IMR-90 (cell line): ENCODE results near the gene TNP1. TPM values are rescaled to one million over a fixed set of nuclear protein-coding genes. Genes with fewer than 3 reads are reported as not detected.

Experiments
- ATAC-seq: fragments of 200-7000 bp; cut with Tn5 transposase; 2 replicates; pipeline ENCODE4 v1.9.1; 2020; ENCODE audit warnings: low read depth, mild to moderate bottlenecking, moderate library complexity
- BruUV-seq: library from RNA; stranded (reverse); fragments of 400-500 nt; replicated peaks from 2 replicates; lab custom pipeline; 2021; lab: Mats Ljungman, UMichigan
- CTCF ChIA-PET: fragments of 300-600 bp; formaldehyde crosslinking; extraction: SDS; loops from one replicate; lab custom pipeline; 2021; ENCODE audit warnings: antibody characterized with exemption; lab: Yijun Ruan, JAX
- POLR2A ChIA-PET: fragments of 300-600 bp; sonication (Branson Sonifier 250); formaldehyde crosslinking; loops from one replicate; lab custom pipeline; 2022; ENCODE audit warnings: antibody characterized with exemption; ENCODE audit not compliant: unreplicated experiment; lab: Charles Lee
- DNase-seq: peaks from one replicate; pipeline ENCODE4 v3.0.0; 2013
- H2AFZ ChIP-seq: replicated peaks from 2 replicates; pipeline ENCODE3; 2013; ENCODE audit warnings: low read length, mild to moderate bottlenecking; ENCODE audit not compliant: poor library complexity
- H2AK5ac ChIP-seq: 2 replicates; pipeline ENCODE4 v1.6.1; 2013; ENCODE audit warnings: low read depth, low read length, inconsistent platforms
- H2AK9ac ChIP-seq: replicated peaks from 2 replicates; pipeline ENCODE3; 2013; ENCODE audit warnings: mild to moderate bottlenecking, low read depth, low read length, moderate library complexity; ENCODE audit not compliant: poor library complexity
- H2BK120ac ChIP-seq: 2 replicates; pipeline ENCODE4 v1.6.1; 2013; ENCODE audit warnings: low read depth, low read length, inconsistent platforms
- H2BK15ac ChIP-seq: 3 replicates; pipeline ENCODE4 v1.6.1; 2013; ENCODE audit warnings: low read depth, low read length, inconsistent platforms
- H2BK20ac ChIP-seq: 2 replicates; pipeline ENCODE4 v1.6.1; 2013; ENCODE audit warnings: low read depth, mild to moderate bottlenecking, inconsistent platforms, low read length, moderate library complexity
- H2BK5ac ChIP-seq: 2 replicates; pipeline ENCODE4 v1.6.1; 2013; ENCODE audit warnings: mild to moderate bottlenecking, low read depth, low read length, inconsistent platforms; ENCODE audit not compliant: poor library complexity, severe bottlenecking
- H3K14ac ChIP-seq: replicated peaks from 2 replicates; pipeline ENCODE4 v1.6.1; 2013; ENCODE audit warnings: low read depth, low read length, inconsistent platforms
- H3K18ac ChIP-seq: 2 replicates; pipeline ENCODE4 v1.6.1; 2013; ENCODE audit warnings: low read depth, low read length, control low read depth
- H3K23ac ChIP-seq: 2 replicates; pipeline ENCODE4 v1.6.1; 2013; ENCODE audit warnings: low read depth, low read length, inconsistent platforms
- H3K27ac ChIP-seq: 2 replicates; pipeline ENCODE4 v1.5.1; 2013; ENCODE audit warnings: mild to moderate bottlenecking, control low read depth, low read length; ENCODE audit not compliant: insufficient read depth
- H3K27me3 ChIP-seq: 2 replicates; pipeline ENCODE4 v1.6.1; 2013; ENCODE audit warnings: low read length; ENCODE audit not compliant: control insufficient read depth, insufficient read depth
- H3K36me3 ChIP-seq: 2 replicates; pipeline ENCODE4 v1.6.1; 2013; ENCODE audit warnings: low read length, mixed read lengths; ENCODE audit not compliant: control insufficient read depth, insufficient read depth
- H3K4ac ChIP-seq: 2 replicates; pipeline ENCODE4 v1.6.1; 2013; ENCODE audit warnings: low read depth, low read length, inconsistent platforms
- H3K4me1 ChIP-seq: 2 replicates; pipeline ENCODE4 v1.6.1; 2013; ENCODE audit warnings: low read length, mixed read lengths; ENCODE audit not compliant: control insufficient read depth, insufficient read depth
- H3K4me2 ChIP-seq: 2 replicates; pipeline ENCODE4 v1.6.1; 2013; ENCODE audit warnings: low read depth, mild to moderate bottlenecking, control low read depth, low read length, moderate library complexity
- H3K4me3 ChIP-seq: 2 replicates; pipeline ENCODE4 v1.5.1; 2013; ENCODE audit warnings: low read depth, mild to moderate bottlenecking, control low read depth, low read length, moderate library complexity; ENCODE audit not compliant: insufficient read depth
- H3K56ac ChIP-seq: 2 replicates; pipeline ENCODE4 v1.6.1; 2013; ENCODE audit warnings: low read length, inconsistent platforms; ENCODE audit not compliant: insufficient read depth; ENCODE audit errors: extremely low read depth
- H3K79me1 ChIP-seq, 2 experiments: 2 replicates each; pipeline ENCODE4 v1.6.1; 2013; ENCODE audit warnings: low read length in 2 of 2, inconsistent platforms in 1 of 2, low read depth in 1 of 2
- H3K9ac ChIP-seq: 2 replicates; pipeline ENCODE4 v1.6.1; 2013; ENCODE audit warnings: low read depth, low read length, control low read depth
- H3K9me1 ChIP-seq: 2 replicates; pipeline ENCODE4 v1.6.1; 2013; ENCODE audit warnings: low read length, inconsistent platforms; ENCODE audit not compliant: insufficient read depth
- H3K9me3 ChIP-seq: 2 replicates; pipeline ENCODE4 v1.6.1; 2013; ENCODE audit warnings: low read length; ENCODE audit not compliant: control insufficient read depth, insufficient read depth
- H4K20me1 ChIP-seq: 2 replicates; pipeline ENCODE4 v1.6.1; 2013; ENCODE audit warnings: low read length, inconsistent platforms; ENCODE audit not compliant: insufficient read depth
- H4K5ac ChIP-seq: 2 replicates; pipeline ENCODE4 v1.6.1; 2013; ENCODE audit warnings: mild to moderate bottlenecking, low read depth, low read length, control low read depth
- H4K8ac ChIP-seq, 2 experiments: 2 replicates each; pipeline ENCODE4 v1.6.1; 2013; ENCODE audit warnings: low read depth in 2 of 2, low read length in 2 of 2, control low read depth in 1 of 2, inconsistent platforms in 1 of 2
- H4K91ac ChIP-seq: 2 replicates; pipeline ENCODE4 v1.6.1; 2013; ENCODE audit warnings: low read depth, low read length, inconsistent platforms; ENCODE audit not compliant: insufficient read depth
- MXI1 ChIP-seq: IDR thresholded peaks from 2 replicates; pipeline ENCODE4 v1.6.1; 2012; ENCODE audit warnings: low read depth, mild to moderate bottlenecking, low read length, moderate library complexity, borderline replicate concordance
- POLR2A ChIP-seq: IDR thresholded peaks from 2 replicates; pipeline ENCODE4 v1.6.1; 2012; ENCODE audit warnings: mild to moderate bottlenecking, low read depth, low read length
- WGBS, 2 experiments: methylation state at CpG; one replicate each; pipeline versions ENCODE4 v1.1.5 to v1.1.7; 2013; ENCODE audit warnings: missing lambda C conversion rate in 2 of 2; ENCODE audit not compliant: insufficient read length in 1 of 2; ENCODE audit errors: extremely low coverage in 2 of 2; 5-methylcytosine and 5-hydroxymethylcytosine counted together
- dilution Hi-C: fragments of 300-500 bp; cut with HindIII; formaldehyde crosslinking; loops from one replicate; pipeline ENCODE4 v1.14.3; 2018; ENCODE audit warnings: low sequenced_read_pairs; ENCODE audit not compliant: unreplicated experiment
- in situ Hi-C: fragments of 300-500 bp; cut with MboI; formaldehyde crosslinking; loops from 3 replicates; pipeline ENCODE4 v1.14.3; 2019; ENCODE audit warnings: low sequenced_read_pairs, inconsistent platforms, mixed read lengths
- intact Hi-C: fragments of 100-400 bp; cut with micrococcal nuclease; formaldehyde crosslinking; loops from 2 replicates; pipeline ENCODE4 v1.10.0; 2022
- polyA plus RNA-seq, 3 experiments: library from polyadenylated mRNA; depleted of rRNA; stranded (reverse); fragments of >200 nt; gene quantifications; 2 replicates each; pipeline ENCODE4 v1.2.3, GENCODE V29; 2012; ENCODE audit warnings: low replicate concordance in 1 of 3
- total RNA-seq: library from RNA; depleted of rRNA; stranded (reverse); fragments of >200 nt; gene quantifications from 2 replicates; pipeline ENCODE4 v1.2.3, GENCODE V29; 2012

Gene TNP1
- total and polyA plus RNA-seq, 2 of the 4 experiments (the other 2 are of a cell fraction): not detected

DNA sequence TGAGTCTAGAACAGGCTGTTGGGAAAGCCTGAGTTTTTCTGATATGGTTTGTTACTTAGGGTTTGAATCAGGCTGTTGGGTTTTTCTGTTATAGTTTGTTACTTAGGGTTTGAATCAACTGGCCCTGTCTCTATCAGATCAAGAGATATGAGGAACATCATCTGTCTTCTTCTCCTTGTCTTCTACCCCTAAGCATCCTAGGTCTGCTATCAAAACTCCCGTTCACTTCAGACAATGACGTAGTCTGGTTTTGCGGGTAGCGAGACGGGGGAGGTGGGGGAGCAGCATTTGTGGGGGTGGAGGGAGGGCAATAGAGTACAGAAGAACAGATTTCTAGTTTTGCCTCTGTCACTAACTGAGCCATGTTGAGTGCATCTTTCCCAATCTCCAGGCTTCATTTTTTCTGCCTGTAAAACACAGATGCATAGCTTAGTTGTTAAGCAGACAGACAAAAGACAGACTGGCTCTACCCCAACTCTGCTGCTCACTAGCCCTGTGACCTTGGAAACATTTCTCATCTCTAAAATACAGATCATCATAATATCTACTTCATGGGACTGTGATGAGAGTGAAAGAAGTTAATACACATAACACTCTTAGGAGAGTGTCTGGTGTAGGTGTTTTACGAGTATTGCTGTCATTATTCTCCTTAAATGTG lies 9.1 kb downstream of the TNP1 start:
- no peak overlapping the region for H3K14ac ChIP-seq
- no TSS peak for BruUV-seq
- H2AK9ac ChIP-seq: no peak overlapping the region
- H2BK20ac ChIP-seq: no peak overlapping the region
- H3K9me3 ChIP-seq: no peaks in the 10 kb centered on the region
- intact Hi-C loops (no loop called here), in situ Hi-C loops (no loop called here), dilution Hi-C loops (no loop called here)
- H3K4me3 ChIP-seq: no peak overlapping the region
- ChIA-PET POLR2A (no interaction called here), CTCF (interaction anchor here (0.9 to 1.1 kb wide), 2 partner anchors 8 to 17 kb away, joined by 3 read pairs; no protein-coding TSS in a partner anchor)
- H3K36me3 ChIP-seq: no peaks in the 10 kb centered on the region
- H3K4ac ChIP-seq: no peak overlapping the region
- H3K56ac ChIP-seq: no peak overlapping the region
- H3K23ac ChIP-seq: no peak overlapping the region
- no peak overlapping the region for H2AK5ac ChIP-seq
- WGBS, 2 experiments: no CpG with 5 or more reads among the region's 6 CpGs
- H2BK15ac ChIP-seq: no peak overlapping the region
- H2BK5ac ChIP-seq: no peak overlapping the region
- H3K27me3 ChIP-seq: no peaks in the 10 kb centered on the region
- no peak overlapping the region for H3K18ac ChIP-seq
- H3K79me1 ChIP-seq: no peaks in the 10 kb centered on the region
- no peak overlapping the region for H3K4me2 ChIP-seq
- no peak overlapping the region for H4K5ac ChIP-seq
- H3K9me1 ChIP-seq: peaks cover 2% of the 10 kb centered on the region; the same call in 1 of the 2 replicates
- H3K9ac ChIP-seq: no peak overlapping the region
- DNase-seq (peak; percentile 18), ATAC-seq (no peak)
- no peak overlapping the region for H3K27ac ChIP-seq
- H4K8ac ChIP-seq: no peak overlapping the region
- no peaks in the 10 kb centered on the region for H4K20me1 ChIP-seq
- H2AFZ ChIP-seq: no peak overlapping the region
- H4K91ac ChIP-seq: no peak overlapping the region
- H3K4me1 ChIP-seq: no peaks in the 10 kb centered on the region
- TF ChIP-seq POLR2A (no peak), MXI1 (no peak)
- no peak overlapping the region for H2BK120ac ChIP-seq
